HEK293 (cell line): ENCODE data around the gene KRT27.

Source experiments
- CTCF ChIP-seq: fragments of 450-650 bp; formaldehyde crosslinking; IDR thresholded peaks from 2 replicates; pipeline ENCODE4 v1.5.1; 2016; ENCODE audit warnings: missing biosample characterization, missing genetic modification characterization
- FEZF1 ChIP-seq: fragments of 450-650 bp; formaldehyde crosslinking; IDR thresholded peaks from 2 replicates; pipeline ENCODE4 v1.5.1; 2016; ENCODE audit warnings: missing biosample characterization, missing genetic modification characterization
- KLF1 ChIP-seq: fragments of 450-650 bp; formaldehyde crosslinking; IDR thresholded peaks from 2 replicates; pipeline ENCODE4 v1.5.1; 2016; ENCODE audit warnings: missing biosample characterization, missing genetic modification characterization
- ZBTB21 ChIP-seq: fragments of 450-650 bp; formaldehyde crosslinking; IDR thresholded peaks from 2 replicates; pipeline ENCODE4 v1.5.1; 2017; ENCODE audit warnings: missing biosample characterization, missing genetic modification characterization
- ZBTB8A ChIP-seq: fragments of 450-650 bp; formaldehyde crosslinking; IDR thresholded peaks from 2 replicates; pipeline ENCODE4 v1.5.1; 2016; ENCODE audit warnings: missing biosample characterization, missing genetic modification characterization
- ZNF138 ChIP-seq: fragments of 450-650 bp; formaldehyde crosslinking; IDR thresholded peaks from 2 replicates; pipeline ENCODE4 v1.5.1; 2016; ENCODE audit warnings: missing biosample characterization, missing genetic modification characterization, borderline replicate concordance
- ZNF280D ChIP-seq: fragments of 450-650 bp; formaldehyde crosslinking; IDR thresholded peaks from 2 replicates; pipeline ENCODE4 v1.5.1; 2016; ENCODE audit warnings: missing biosample characterization, missing genetic modification characterization
- ZNF350 ChIP-seq: fragments of 450-650 bp; formaldehyde crosslinking; IDR thresholded peaks from 2 replicates; pipeline ENCODE4 v1.5.0; 2017; ENCODE audit warnings: missing biosample characterization, mild to moderate bottlenecking, missing genetic modification characterization
- ZNF48 ChIP-seq: fragments of 450-650 bp; formaldehyde crosslinking; IDR thresholded peaks from 2 replicates; pipeline ENCODE4 v1.5.1; 2016; ENCODE audit warnings: missing biosample characterization, missing genetic modification characterization

GRCh38 chr17:40796846-40797245 lies 14.5 kb upstream of the KRT27 start:
- TF ChIP-seq ZBTB21 (tag by site-specific recombination) (no peak), ZBTB8A (tag by site-specific recombination) (no peak), CTCF (no peak), ZNF138 (no peak), KLF1 (tag by site-specific recombination) (no peak), ZNF350 (tag by site-specific recombination) (no peak), ZNF48 (tag by site-specific recombination) (no peak), ZNF280D (no peak), FEZF1 (tag by site-specific recombination) (no peak)
